IMR-90 (cell line): ENCODE results near the gene FBXW10B. TPM values are rescaled to one million over a fixed set of nuclear protein-coding genes. Genes with fewer than 3 reads are reported as not detected.
"Not testable (repeated sequence)": the region's sequence is repeated elsewhere in the genome, so short reads cannot be mapped to it uniquely, and the experiment has no call there.

Source experiments
- ATAC-seq: fragments of 200-7000 bp; cut with Tn5 transposase; 2 replicates; pipeline ENCODE4 v1.9.1; 2020; ENCODE audit warnings: low read depth, mild to moderate bottlenecking, moderate library complexity
- BruUV-seq: library from RNA; stranded (reverse); fragments of 400-500 nt; replicated peaks from 2 replicates; lab custom pipeline; 2021; lab: Mats Ljungman, UMichigan
- CTCF ChIA-PET: fragments of 300-600 bp; formaldehyde crosslinking; extraction: SDS; loops from one replicate; lab custom pipeline; 2021; ENCODE audit warnings: antibody characterized with exemption; lab: Yijun Ruan, JAX
- POLR2A ChIA-PET: fragments of 300-600 bp; sonication (Branson Sonifier 250); formaldehyde crosslinking; loops from one replicate; lab custom pipeline; 2022; ENCODE audit warnings: antibody characterized with exemption; ENCODE audit not compliant: unreplicated experiment; lab: Charles Lee
- DNase-seq: peaks from one replicate; pipeline ENCODE4 v3.0.0; 2013
- H2AFZ ChIP-seq: replicated peaks from 2 replicates; pipeline ENCODE3; 2013; ENCODE audit warnings: low read length, mild to moderate bottlenecking; ENCODE audit not compliant: poor library complexity
- H2AK5ac ChIP-seq: 2 replicates; pipeline ENCODE4 v1.6.1; 2013; ENCODE audit warnings: low read depth, low read length, inconsistent platforms
- H2AK9ac ChIP-seq: replicated peaks from 2 replicates; pipeline ENCODE3; 2013; ENCODE audit warnings: mild to moderate bottlenecking, low read depth, low read length, moderate library complexity; ENCODE audit not compliant: poor library complexity
- H2BK120ac ChIP-seq: 2 replicates; pipeline ENCODE4 v1.6.1; 2013; ENCODE audit warnings: low read depth, low read length, inconsistent platforms
- H2BK15ac ChIP-seq: 3 replicates; pipeline ENCODE4 v1.6.1; 2013; ENCODE audit warnings: low read depth, low read length, inconsistent platforms
- H2BK20ac ChIP-seq: 2 replicates; pipeline ENCODE4 v1.6.1; 2013; ENCODE audit warnings: low read depth, mild to moderate bottlenecking, inconsistent platforms, low read length, moderate library complexity
- H2BK5ac ChIP-seq: 2 replicates; pipeline ENCODE4 v1.6.1; 2013; ENCODE audit warnings: mild to moderate bottlenecking, low read depth, low read length, inconsistent platforms; ENCODE audit not compliant: poor library complexity, severe bottlenecking
- H3K14ac ChIP-seq: replicated peaks from 2 replicates; pipeline ENCODE4 v1.6.1; 2013; ENCODE audit warnings: low read depth, low read length, inconsistent platforms
- H3K18ac ChIP-seq: 2 replicates; pipeline ENCODE4 v1.6.1; 2013; ENCODE audit warnings: low read depth, low read length, control low read depth
- H3K23ac ChIP-seq: 2 replicates; pipeline ENCODE4 v1.6.1; 2013; ENCODE audit warnings: low read depth, low read length, inconsistent platforms
- H3K27ac ChIP-seq: 2 replicates; pipeline ENCODE4 v1.5.1; 2013; ENCODE audit warnings: mild to moderate bottlenecking, control low read depth, low read length; ENCODE audit not compliant: insufficient read depth
- H3K27me3 ChIP-seq: 2 replicates; pipeline ENCODE4 v1.6.1; 2013; ENCODE audit warnings: low read length; ENCODE audit not compliant: control insufficient read depth, insufficient read depth
- H3K36me3 ChIP-seq: 2 replicates; pipeline ENCODE4 v1.6.1; 2013; ENCODE audit warnings: low read length, mixed read lengths; ENCODE audit not compliant: control insufficient read depth, insufficient read depth
- H3K4ac ChIP-seq: 2 replicates; pipeline ENCODE4 v1.6.1; 2013; ENCODE audit warnings: low read depth, low read length, inconsistent platforms
- H3K4me1 ChIP-seq: 2 replicates; pipeline ENCODE4 v1.6.1; 2013; ENCODE audit warnings: low read length, mixed read lengths; ENCODE audit not compliant: control insufficient read depth, insufficient read depth
- H3K4me2 ChIP-seq: 2 replicates; pipeline ENCODE4 v1.6.1; 2013; ENCODE audit warnings: low read depth, mild to moderate bottlenecking, control low read depth, low read length, moderate library complexity
- H3K4me3 ChIP-seq: 2 replicates; pipeline ENCODE4 v1.5.1; 2013; ENCODE audit warnings: low read depth, mild to moderate bottlenecking, control low read depth, low read length, moderate library complexity; ENCODE audit not compliant: insufficient read depth
- H3K56ac ChIP-seq: 2 replicates; pipeline ENCODE4 v1.6.1; 2013; ENCODE audit warnings: low read length, inconsistent platforms; ENCODE audit not compliant: insufficient read depth; ENCODE audit errors: extremely low read depth
- H3K79me1 ChIP-seq, 2 experiments: 2 replicates each; pipeline ENCODE4 v1.6.1; 2013; ENCODE audit warnings: low read length in 2 of 2, inconsistent platforms in 1 of 2, low read depth in 1 of 2
- H3K9ac ChIP-seq: 2 replicates; pipeline ENCODE4 v1.6.1; 2013; ENCODE audit warnings: low read depth, low read length, control low read depth
- H3K9me1 ChIP-seq: 2 replicates; pipeline ENCODE4 v1.6.1; 2013; ENCODE audit warnings: low read length, inconsistent platforms; ENCODE audit not compliant: insufficient read depth
- H3K9me3 ChIP-seq: 2 replicates; pipeline ENCODE4 v1.6.1; 2013; ENCODE audit warnings: low read length; ENCODE audit not compliant: control insufficient read depth, insufficient read depth
- H4K20me1 ChIP-seq: 2 replicates; pipeline ENCODE4 v1.6.1; 2013; ENCODE audit warnings: low read length, inconsistent platforms; ENCODE audit not compliant: insufficient read depth
- H4K5ac ChIP-seq: 2 replicates; pipeline ENCODE4 v1.6.1; 2013; ENCODE audit warnings: mild to moderate bottlenecking, low read depth, low read length, control low read depth
- H4K8ac ChIP-seq, 2 experiments: 2 replicates each; pipeline ENCODE4 v1.6.1; 2013; ENCODE audit warnings: low read depth in 2 of 2, low read length in 2 of 2, control low read depth in 1 of 2, inconsistent platforms in 1 of 2
- H4K91ac ChIP-seq: 2 replicates; pipeline ENCODE4 v1.6.1; 2013; ENCODE audit warnings: low read depth, low read length, inconsistent platforms; ENCODE audit not compliant: insufficient read depth
- WGBS, 2 experiments: methylation state at CpG; one replicate each; pipeline versions ENCODE4 v1.1.5 to v1.1.7; 2013; ENCODE audit warnings: missing lambda C conversion rate in 2 of 2; ENCODE audit not compliant: insufficient read length in 1 of 2; ENCODE audit errors: extremely low coverage in 2 of 2; 5-methylcytosine and 5-hydroxymethylcytosine counted together
- dilution Hi-C: fragments of 300-500 bp; cut with HindIII; formaldehyde crosslinking; loops from one replicate; pipeline ENCODE4 v1.14.3; 2018; ENCODE audit warnings: low sequenced_read_pairs; ENCODE audit not compliant: unreplicated experiment
- in situ Hi-C: fragments of 300-500 bp; cut with MboI; formaldehyde crosslinking; loops from 3 replicates; pipeline ENCODE4 v1.14.3; 2019; ENCODE audit warnings: low sequenced_read_pairs, inconsistent platforms, mixed read lengths
- intact Hi-C: fragments of 100-400 bp; cut with micrococcal nuclease; formaldehyde crosslinking; loops from 2 replicates; pipeline ENCODE4 v1.10.0; 2022
- polyA plus RNA-seq, 3 experiments: library from polyadenylated mRNA; depleted of rRNA; stranded (reverse); fragments of >200 nt; gene quantifications; 2 replicates each; pipeline ENCODE4 v1.2.3, GENCODE V29; 2012; ENCODE audit warnings: low replicate concordance in 1 of 3
- total RNA-seq: library from RNA; depleted of rRNA; stranded (reverse); fragments of >200 nt; gene quantifications from 2 replicates; pipeline ENCODE4 v1.2.3, GENCODE V29; 2012

FBXW10B gene
- total and polyA plus RNA-seq, 2 of the 4 experiments (the other 2 are of a cell fraction), result under 0.01 to 0.43 TPM

GRCh38 chr17:15623661-15624209, 4.2 kb upstream of the FBXW10B start:
- H3K36me3 ChIP-seq, H2AK5ac ChIP-seq, H2BK5ac ChIP-seq, H3K79me1 ChIP-seq, H4K91ac ChIP-seq, H3K9ac ChIP-seq, H3K9me3 ChIP-seq, H4K20me1 ChIP-seq, H3K9me1 ChIP-seq, H2BK20ac ChIP-seq, DNase-seq, H3K4me2 ChIP-seq, H3K14ac ChIP-seq, POLR2A ChIA-PET, H3K23ac ChIP-seq, in situ Hi-C loops, H4K8ac ChIP-seq, dilution Hi-C loops, H3K4me3 ChIP-seq, H2AFZ ChIP-seq, BruUV-seq, H3K4ac ChIP-seq, H2BK15ac ChIP-seq, H3K27ac ChIP-seq, H3K27me3 ChIP-seq, H4K5ac ChIP-seq, H3K4me1 ChIP-seq, intact Hi-C loops, CTCF ChIA-PET, H3K56ac ChIP-seq, H2BK120ac ChIP-seq, H2AK9ac ChIP-seq, H3K18ac ChIP-seq: not testable (repeated sequence)
- no CpG with 5 or more reads among the region's 3 CpGs for WGBS, 2 experiments
- peak; percentile 22; the same call in 1 of the 2 replicates for ATAC-seq

- H3K9me3 ChIP-seq, H3K27me3 ChIP-seq, H3K27ac ChIP-seq, H3K79me1 ChIP-seq, H4K5ac ChIP-seq, H2AK5ac ChIP-seq, DNase-seq, in situ Hi-C loops, H3K56ac ChIP-seq, H4K8ac ChIP-seq, H2AFZ ChIP-seq, H4K20me1 ChIP-seq, H3K23ac ChIP-seq, H2BK20ac ChIP-seq, H2AK9ac ChIP-seq, H4K91ac ChIP-seq, H3K18ac ChIP-seq, H3K9me1 ChIP-seq, ATAC-seq, POLR2A ChIA-PET, H2BK5ac ChIP-seq, H3K9ac ChIP-seq, H3K4ac ChIP-seq, H3K4me1 ChIP-seq, CTCF ChIA-PET, H2BK15ac ChIP-seq, dilution Hi-C loops, H2BK120ac ChIP-seq, H3K36me3 ChIP-seq, H3K4me3 ChIP-seq, H3K4me2 ChIP-seq, H3K14ac ChIP-seq, BruUV-seq, intact Hi-C loops: not testable (repeated sequence)
- WGBS, 2 experiments, result no CpG with 5 or more reads among the region's 4 CpGs
Observed at GRCh38 chr17:15623255-15623654, 3.8 kb upstream of the FBXW10B start.
